ENCODE data around the gene NTN5. TPM values are rescaled to one million over a fixed set of nuclear protein-coding genes. Genes with fewer than 3 reads are reported as not detected.
A peak's percentile ranks its signal among the peaks of the same experiment; 100 is the strongest.

NTN5 gene
- total RNA-seq, 2 experiments from 2014 or later = 0.16 to 0.53 TPM

DNA sequence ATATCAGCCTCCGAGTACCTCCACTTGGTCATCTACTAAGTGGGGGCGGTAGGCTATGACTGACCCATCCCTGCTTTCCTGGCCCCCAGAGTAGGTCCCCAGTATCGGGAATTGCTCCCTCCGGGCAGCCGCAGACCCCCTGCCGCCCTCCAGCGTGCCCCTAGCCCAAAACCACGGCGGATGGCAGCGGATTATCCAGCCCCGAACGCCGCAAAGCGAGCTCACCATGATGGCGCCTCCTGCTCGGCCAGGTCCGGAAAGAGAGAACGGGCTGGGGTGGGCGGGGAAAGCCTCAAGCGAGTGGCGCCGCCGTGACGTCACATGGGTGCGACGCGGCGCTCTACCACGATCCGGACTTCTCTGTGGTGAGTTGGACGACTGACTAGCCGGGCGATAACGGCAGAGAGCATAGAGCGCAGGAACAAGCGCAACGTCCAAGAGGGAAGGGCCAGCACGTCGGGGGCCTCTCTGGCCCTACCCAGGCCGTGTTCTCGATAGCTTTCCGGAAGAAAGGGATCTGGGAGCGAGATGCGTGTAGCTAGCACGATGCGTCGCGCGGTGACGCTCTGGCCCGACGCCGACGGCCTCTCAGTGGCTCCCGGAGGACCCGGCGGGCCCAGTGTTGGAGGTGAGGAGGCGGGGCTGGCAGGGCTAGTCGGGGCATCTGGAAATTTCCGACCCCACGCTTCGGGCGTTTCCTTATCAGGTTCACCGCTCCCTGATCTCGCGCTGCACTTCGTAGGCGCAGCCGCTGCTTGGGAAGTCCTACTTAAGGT, 53.7 kb downstream of the NTN5 start, which contains the start of the genes RPL18 and SPHK2:
Gene RPL18 (minus strand): TSS at position 263 of the 776 bp plus-strand sequence. CDS start 35 bp downstream, at position 228.
Gene SPHK2 (plus strand): TSS at position 591 of the 776 bp plus-strand sequence. CDS start 1,009 bp downstream, outside the sequence.
- ChIA-PET POLR2A (interaction anchor here (0.6 to 1.3 kb wide), 3 partner anchors 14 to 369 kb away, joined by 3 to 6 read pairs (median 4); no protein-coding TSS in a partner anchor), CTCF (ENCODE audit: unreplicated experiment) (interaction anchor here (0.6 kb wide), 2 partner anchors 252 to 310 kb away, joined by 3 to 4 read pairs; no protein-coding TSS in a partner anchor)
- BruUV-seq (replicated peaks) = no TSS peak
- peaks cover 55% of the 10 kb centered on the region for H3K36me3 ChIP-seq (ENCODE audit: insufficient read depth, low read length)
- peak; percentile 99 for DNase-seq (ENCODE audit: low spot score)
- peak within 1 kb of the TSS; percentile 88 for H3K4me3 ChIP-seq (ENCODE audit: low read depth, low read length, poor library complexity, severe bottlenecking)
- peak within 1 kb of the TSS; percentile 93 for H3K4me2 ChIP-seq (ENCODE audit: low read length)
- H4K20me1 ChIP-seq (ENCODE audit: insufficient read depth, low read length) = peaks cover 27% of the 10 kb centered on the region
- H3K9me2 ChIP-seq (ENCODE audit: insufficient read depth, low read length) = no peaks in the 10 kb centered on the region
- H3K4me1 ChIP-seq (ENCODE audit: insufficient read depth, low read length, poor library complexity, severe bottlenecking) = peaks cover 60% of the 10 kb centered on the region
- peaks cover 45% of the 10 kb centered on the region for H3K79me2 ChIP-seq (ENCODE audit: insufficient read depth, low read depth, low read length)
- peak within 1 kb of the TSS; percentile 72 for H3K27ac ChIP-seq (ENCODE audit: low read depth, low read length, poor library complexity, severe bottlenecking)
- TF ChIP-seq, protein P1, sequence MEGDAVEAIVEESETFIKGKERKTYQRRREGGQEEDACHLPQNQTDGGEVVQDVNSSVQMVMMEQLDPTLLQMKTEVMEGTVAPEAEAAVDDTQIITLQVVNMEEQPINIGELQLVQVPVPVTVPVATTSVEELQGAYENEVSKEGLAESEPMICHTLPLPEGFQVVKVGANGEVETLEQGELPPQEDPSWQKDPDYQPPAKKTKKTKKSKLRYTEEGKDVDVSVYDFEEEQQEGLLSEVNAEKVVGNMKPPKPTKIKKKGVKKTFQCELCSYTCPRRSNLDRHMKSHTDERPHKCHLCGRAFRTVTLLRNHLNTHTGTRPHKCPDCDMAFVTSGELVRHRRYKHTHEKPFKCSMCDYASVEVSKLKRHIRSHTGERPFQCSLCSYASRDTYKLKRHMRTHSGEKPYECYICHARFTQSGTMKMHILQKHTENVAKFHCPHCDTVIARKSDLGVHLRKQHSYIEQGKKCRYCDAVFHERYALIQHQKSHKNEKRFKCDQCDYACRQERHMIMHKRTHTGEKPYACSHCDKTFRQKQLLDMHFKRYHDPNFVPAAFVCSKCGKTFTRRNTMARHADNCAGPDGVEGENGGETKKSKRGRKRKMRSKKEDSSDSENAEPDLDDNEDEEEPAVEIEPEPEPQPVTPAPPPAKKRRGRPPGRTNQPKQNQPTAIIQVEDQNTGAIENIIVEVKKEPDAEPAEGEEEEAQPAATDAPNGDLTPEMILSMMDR (conservative IDR thresholded peaks at IDR 0.05; ENCODE audit: low read length) = no peak
- no peak for TF ChIP-seq EZH2phosphoT487 (IDR thresholded peaks at IDR 0.05; ENCODE audit: borderline replicate concordance, low read depth, low read length)
- peak within 1 kb of the TSS; percentile 21; the same call in 1 of the 2 replicates for H2AFZ ChIP-seq (ENCODE audit: low read length)
- no peaks in the 10 kb centered on the region for H3K9me3 ChIP-seq (ENCODE audit: low read length)
- intact Hi-C loops (cut with micrococcal nuclease; ENCODE audit: unreplicated experiment) = loop anchor here (1.0 kb wide), 2 partner anchors 18 to 95 kb away; partner anchors contain the start of gene DBP

- ChIA-PET CTCF (ENCODE audit: unreplicated experiment) (interaction anchor here (0.6 kb wide), 2 partner anchors 251 to 310 kb away, joined by 3 to 4 read pairs; no protein-coding TSS in a partner anchor), POLR2A (interaction anchor here (0.6 to 1.3 kb wide), 2 partner anchors 15 to 369 kb away, joined by 4 to 6 read pairs; no protein-coding TSS in a partner anchor)
- H2AFZ ChIP-seq (ENCODE audit: low read length) = no peak overlapping the region
- intact Hi-C loops (cut with micrococcal nuclease; ENCODE audit: unreplicated experiment) = no loop called here
- no peaks in the 10 kb centered on the region for H3K9me2 ChIP-seq (ENCODE audit: insufficient read depth, low read length)
- DNase-seq (ENCODE audit: low spot score) = no peak
- TSS peak; percentile 92 for BruUV-seq (replicated peaks)
- peak overlapping the region; percentile 93 for H3K4me2 ChIP-seq (ENCODE audit: low read length)
- H3K27ac ChIP-seq (ENCODE audit: low read depth, low read length, poor library complexity, severe bottlenecking) = peak overlapping the region; percentile 72
- peaks cover 55% of the 10 kb centered on the region for H3K4me1 ChIP-seq (ENCODE audit: insufficient read depth, low read length, poor library complexity, severe bottlenecking)
- H3K36me3 ChIP-seq (ENCODE audit: insufficient read depth, low read length) = peaks cover 61% of the 10 kb centered on the region
- H3K79me2 ChIP-seq (ENCODE audit: insufficient read depth, low read depth, low read length) = peaks cover 41% of the 10 kb centered on the region
- H4K20me1 ChIP-seq (ENCODE audit: insufficient read depth, low read length) = peaks cover 27% of the 10 kb centered on the region
- TF ChIP-seq, protein P1 (conservative IDR thresholded peaks at IDR 0.05; ENCODE audit: low read length) = no peak
- TF ChIP-seq EZH2phosphoT487 (IDR thresholded peaks at IDR 0.05; ENCODE audit: borderline replicate concordance, low read depth, low read length) = no peak
- no peaks in the 10 kb centered on the region for H3K9me3 ChIP-seq (ENCODE audit: low read length)
- peak overlapping the region; percentile 88 for H3K4me3 ChIP-seq (ENCODE audit: low read depth, low read length, poor library complexity, severe bottlenecking)
These were observed 54.4 kb downstream of the NTN5 start for GRCh38 chr19:48618278-48618915.
